Uterus (tissue), 2 donors: ENCODE measurements around the gene ANKH.

Experiments
- POLR2A ChIP-seq, 2 donors: fragments of 450-650 bp; IDR thresholded peaks; one replicate each; pipeline ENCODE4 v1.6.1; 2016; ENCODE audit warnings: antibody characterized with exemption in 2 of 2, mild to moderate bottlenecking in 1 of 2, moderate library complexity in 1 of 2
- TF ChIP-seq, protein P1 (sequence below), 4 experiments: fragments of 200-600 bp in 2 of 4; fragments of 450-650 bp in 2 of 4; sonication (generic) in 2 of 4; IDR thresholded peaks; one replicate each; pipeline ENCODE4 v1.5.1; 2016 to 2019; ENCODE audit warnings: antibody characterized with exemption in 4 of 4, mild to moderate bottlenecking in 2 of 4, moderate library complexity in 1 of 4

DNA sequence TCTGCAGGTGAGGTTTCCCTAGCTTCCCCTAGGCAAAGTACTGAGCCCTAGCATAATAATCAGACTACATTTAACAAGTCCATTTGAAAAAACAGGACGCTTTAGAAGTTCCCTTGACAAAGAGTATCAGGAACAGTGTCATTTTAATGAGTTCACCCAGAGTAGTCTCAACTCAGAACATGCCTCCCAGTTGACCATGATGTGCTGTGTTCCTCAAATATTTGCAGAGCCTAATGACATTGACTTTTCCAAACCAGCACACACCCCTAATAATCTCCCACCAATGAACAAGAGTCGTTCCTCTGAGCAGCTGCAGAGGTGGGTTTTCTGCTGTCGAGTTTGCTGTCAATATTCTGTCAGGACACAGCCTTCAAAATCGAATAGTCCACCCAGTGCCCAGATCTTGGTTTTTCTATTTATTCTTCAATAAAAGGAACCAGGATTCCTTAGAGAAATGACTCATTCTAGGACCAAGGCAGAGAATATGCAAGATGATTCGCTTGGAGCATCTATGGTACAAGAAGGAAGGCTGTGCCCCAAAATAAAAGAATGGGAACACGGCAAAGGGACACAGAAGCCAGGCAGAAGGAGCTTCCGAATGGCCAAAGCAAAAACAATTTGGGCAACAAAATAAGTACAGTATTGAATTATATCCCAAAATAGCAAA is 149.5 kb downstream of the ANKH start:
- TF ChIP-seq, protein P1, sequence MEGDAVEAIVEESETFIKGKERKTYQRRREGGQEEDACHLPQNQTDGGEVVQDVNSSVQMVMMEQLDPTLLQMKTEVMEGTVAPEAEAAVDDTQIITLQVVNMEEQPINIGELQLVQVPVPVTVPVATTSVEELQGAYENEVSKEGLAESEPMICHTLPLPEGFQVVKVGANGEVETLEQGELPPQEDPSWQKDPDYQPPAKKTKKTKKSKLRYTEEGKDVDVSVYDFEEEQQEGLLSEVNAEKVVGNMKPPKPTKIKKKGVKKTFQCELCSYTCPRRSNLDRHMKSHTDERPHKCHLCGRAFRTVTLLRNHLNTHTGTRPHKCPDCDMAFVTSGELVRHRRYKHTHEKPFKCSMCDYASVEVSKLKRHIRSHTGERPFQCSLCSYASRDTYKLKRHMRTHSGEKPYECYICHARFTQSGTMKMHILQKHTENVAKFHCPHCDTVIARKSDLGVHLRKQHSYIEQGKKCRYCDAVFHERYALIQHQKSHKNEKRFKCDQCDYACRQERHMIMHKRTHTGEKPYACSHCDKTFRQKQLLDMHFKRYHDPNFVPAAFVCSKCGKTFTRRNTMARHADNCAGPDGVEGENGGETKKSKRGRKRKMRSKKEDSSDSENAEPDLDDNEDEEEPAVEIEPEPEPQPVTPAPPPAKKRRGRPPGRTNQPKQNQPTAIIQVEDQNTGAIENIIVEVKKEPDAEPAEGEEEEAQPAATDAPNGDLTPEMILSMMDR (IDR thresholded peaks at IDR 0.05) = no peak
- TF ChIP-seq POLR2A (IDR thresholded peaks at IDR 0.05) = no peak
